H9 (cell line): ENCODE measurements around the gene CDS2. TPM values are rescaled to one million over a fixed set of nuclear protein-coding genes. Genes with fewer than 3 reads are reported as not detected.

ENCODE experiments used
- DNase-seq: peaks from one replicate; pipeline ENCODE4 v3.0.0-alpha.2; 2017
- H2AFZ ChIP-seq: one replicate; pipeline ENCODE4 v1.6.1; 2013; ENCODE audit warnings: mild to moderate bottlenecking, low read length, control low read depth, moderate library complexity
- H2AK5ac ChIP-seq: 2 replicates; pipeline ENCODE4 v1.6.1; 2013; ENCODE audit warnings: low read length, control low read depth, mixed read lengths; ENCODE audit not compliant: insufficient read length
- H2BK120ac ChIP-seq: one replicate; pipeline ENCODE4 v1.6.1; 2013; ENCODE audit warnings: low read depth, mild to moderate bottlenecking, low read length, control low read depth, inconsistent platforms; ENCODE audit not compliant: poor library complexity, severe bottlenecking
- H2BK12ac ChIP-seq: 2 replicates; pipeline ENCODE4 v1.6.1; 2013; ENCODE audit warnings: low read length, control low read depth, mixed read lengths, low read depth; ENCODE audit not compliant: insufficient read length
- H2BK15ac ChIP-seq: 2 replicates; pipeline ENCODE4 v1.6.1; 2013; ENCODE audit warnings: low read depth, low read length, control low read depth
- H2BK20ac ChIP-seq: one replicate; pipeline ENCODE4 v1.6.1; 2013; ENCODE audit warnings: low read depth, mild to moderate bottlenecking, low read length, control low read depth, inconsistent platforms; ENCODE audit not compliant: poor library complexity, severe bottlenecking
- H2BK5ac ChIP-seq: 2 replicates; pipeline ENCODE4 v1.6.1; 2013; ENCODE audit warnings: low read length, control low read depth, mixed read lengths; ENCODE audit not compliant: insufficient read length
- H3K14ac ChIP-seq: 2 replicates; pipeline ENCODE4 v1.6.1; 2013; ENCODE audit warnings: low read length, control low read depth; ENCODE audit not compliant: insufficient read depth
- H3K18ac ChIP-seq: 2 replicates; pipeline ENCODE4 v1.6.1; 2013; ENCODE audit warnings: low read depth, mild to moderate bottlenecking, mixed read lengths, low read length, control low read depth; ENCODE audit not compliant: insufficient read length
- H3K23ac ChIP-seq: 2 replicates; pipeline ENCODE4 v1.6.1; 2013; ENCODE audit warnings: low read length, control low read depth, mixed read lengths, low read depth; ENCODE audit not compliant: insufficient read length
- H3K23me2 ChIP-seq: 2 replicates; pipeline ENCODE4 v1.6.1; 2013; ENCODE audit warnings: low read depth, mild to moderate bottlenecking, mixed read lengths, low read length, control low read depth; ENCODE audit not compliant: insufficient read length, poor library complexity, severe bottlenecking
- H3K27ac ChIP-seq: 2 replicates; pipeline ENCODE4 v1.5.1; 2013; ENCODE audit warnings: low read length, control low read depth, mixed read lengths, low read depth; ENCODE audit not compliant: insufficient read length
- H3K27me3 ChIP-seq: 2 replicates; pipeline ENCODE4 v1.6.1; 2013; ENCODE audit warnings: low read length, control low read depth, inconsistent platforms; ENCODE audit not compliant: insufficient read depth
- H3K4ac ChIP-seq: 2 replicates; pipeline ENCODE4 v1.6.1; 2013; ENCODE audit warnings: low read depth, mild to moderate bottlenecking, control low read depth, inconsistent platforms, low read length, moderate library complexity
- H3K4me1 ChIP-seq: 2 replicates; pipeline ENCODE4 v1.6.1; 2013; ENCODE audit warnings: low read length, control low read depth, inconsistent platforms; ENCODE audit not compliant: insufficient read depth
- H3K4me2 ChIP-seq: 2 replicates; pipeline ENCODE4 v1.6.1; 2013; ENCODE audit warnings: low read length, control low read depth, mixed read lengths; ENCODE audit not compliant: insufficient read length, insufficient read depth
- H3K56ac ChIP-seq: 2 replicates; pipeline ENCODE4 v1.6.1; 2013; ENCODE audit warnings: low read depth, mild to moderate bottlenecking, mixed read lengths, low read length, control low read depth; ENCODE audit not compliant: insufficient read length
- H3K79me1 ChIP-seq: 2 replicates; pipeline ENCODE4 v1.6.1; 2013; ENCODE audit warnings: low read depth, mild to moderate bottlenecking, moderate library complexity, low read length, control low read depth, inconsistent platforms; ENCODE audit not compliant: insufficient read depth, poor library complexity, severe bottlenecking
- H3K79me2 ChIP-seq: 2 replicates; pipeline ENCODE4 v1.6.1; 2013; ENCODE audit warnings: low read length, control low read depth, inconsistent platforms; ENCODE audit not compliant: insufficient read depth
- H3K9ac ChIP-seq: 2 replicates; pipeline ENCODE4 v1.6.1; 2013; ENCODE audit warnings: low read length, control low read depth, mixed read lengths; ENCODE audit not compliant: insufficient read length; ENCODE audit errors: extremely low read depth
- H3K9me3 ChIP-seq: one replicate; pipeline ENCODE4 v1.6.1; 2013; ENCODE audit warnings: low read depth, low read length, inconsistent platforms; ENCODE audit not compliant: control insufficient read depth
- H3T11ph ChIP-seq: one replicate; pipeline ENCODE4 v1.6.1; 2013; ENCODE audit warnings: mild to moderate bottlenecking, low read length, control low read depth, inconsistent platforms
- H4K20me1 ChIP-seq: one replicate; pipeline ENCODE4 v1.6.1; 2013; ENCODE audit not compliant: control insufficient read depth, insufficient read length, insufficient read depth
- H4K5ac ChIP-seq: 2 replicates; pipeline ENCODE4 v1.6.1; 2013; ENCODE audit warnings: low read depth, mild to moderate bottlenecking, mixed read lengths, low read length, control low read depth; ENCODE audit not compliant: insufficient read length
- H4K8ac ChIP-seq: replicated peaks from 2 replicates; pipeline ENCODE4 v1.6.1; 2013; ENCODE audit warnings: low read length, control low read depth, mixed read lengths, low read depth; ENCODE audit not compliant: insufficient read length
- H4K91ac ChIP-seq: 2 replicates; pipeline ENCODE4 v1.6.1; 2013; ENCODE audit warnings: low read depth, mild to moderate bottlenecking, moderate library complexity, mixed read lengths, low read length, control low read depth; ENCODE audit not compliant: insufficient read length
- H3K27ac Mint-ChIP-seq, 3 experiments: 2 replicates in 2 of 3; 3 replicates in 1 of 3; pipeline ENCODE4 v1.8.0; 2020 to 2021; ENCODE audit warnings: mixed read lengths in 3 of 3, mild to moderate bottlenecking in 1 of 3, moderate library complexity in 1 of 3
- H3K27me3 Mint-ChIP-seq: 2 replicates; pipeline ENCODE4 v1.8.0; 2021; ENCODE audit warnings: low read depth, mild to moderate bottlenecking, moderate library complexity, mixed read lengths
- H3K36me3 Mint-ChIP-seq, 3 experiments: 2 replicates in 2 of 3; 3 replicates in 1 of 3; pipeline ENCODE4 v1.8.0; 2020 to 2021; ENCODE audit warnings: low read depth in 3 of 3, mixed read lengths in 3 of 3; ENCODE audit not compliant: insufficient read depth in 1 of 3
- H3K4me1 Mint-ChIP-seq, 2 experiments: 2 replicates each; pipeline ENCODE4 v1.8.0; 2020; ENCODE audit warnings: mixed read lengths in 2 of 2
- H3K4me3 Mint-ChIP-seq, 2 experiments: 2 replicates in 1 of 2; 3 replicates in 1 of 2; pipeline ENCODE4 v1.8.0; 2020 to 2021; ENCODE audit warnings: mild to moderate bottlenecking in 2 of 2, mixed read lengths in 2 of 2, moderate library complexity in 1 of 2
- H3K9me3 Mint-ChIP-seq, 2 experiments: 2 replicates in 1 of 2; 3 replicates in 1 of 2; pipeline ENCODE4 v1.8.0; 2020; ENCODE audit warnings: mild to moderate bottlenecking in 2 of 2, mixed read lengths in 2 of 2, moderate library complexity in 1 of 2
- WGBS: extraction: QIAGEN DNeasy Blood & Tissue Kit; methylation state at CpG from one replicate; pipeline ENCODE4 v1.1.7; 2013; ENCODE audit warnings: missing lambda C conversion rate, low lambda C conversion rate, mixed read lengths; ENCODE audit not compliant: insufficient read length; ENCODE audit errors: extremely low coverage; 5-methylcytosine and 5-hydroxymethylcytosine counted together
- total RNA-seq: library from RNA; stranded (reverse); gene quantifications from 2 replicates; pipeline ENCODE4 v1.2.1, GENCODE V29; 2021
- TF ChIP-seq, protein P1 (sequence below): fragments of 200-600 bp; sonication (generic); conservative IDR thresholded peaks from 3 replicates; pipeline ENCODE4 v1.8.0; 2021; ENCODE audit warnings: antibody characterized with exemption, mild to moderate bottlenecking

Gene CDS2
- total RNA-seq, 1 experiment from 2014 or later = 63.2 TPM

DNA sequence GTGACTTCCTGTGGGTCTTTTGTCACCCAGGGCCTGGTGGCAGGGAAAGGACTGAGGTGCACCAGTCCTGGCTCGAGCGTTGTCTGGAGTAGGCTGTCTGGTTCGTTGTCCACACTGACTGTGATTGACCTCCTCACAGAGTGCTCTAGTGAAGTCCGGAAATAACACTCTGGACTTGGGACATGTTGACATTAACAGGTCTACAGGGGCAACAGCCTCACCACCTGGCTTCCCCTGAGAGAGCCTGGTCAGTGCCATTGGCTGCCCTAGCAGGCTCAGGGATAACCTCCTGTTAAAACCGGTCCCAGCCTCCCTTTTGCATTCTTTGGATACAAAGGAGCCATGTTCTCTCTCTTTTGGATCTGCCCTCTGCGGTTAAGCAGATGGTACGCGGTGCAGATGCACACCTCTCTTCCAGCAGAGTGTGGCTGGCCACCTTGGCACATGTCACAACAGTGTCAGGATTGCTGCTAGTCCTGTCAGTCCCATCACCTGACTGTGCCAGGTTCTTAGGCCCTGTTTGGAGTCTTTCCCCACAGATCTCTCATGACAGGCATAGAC lies 46.2 kb downstream of the CDS2 start:
- H4K20me1 ChIP-seq = no peaks in the 10 kb centered on the region

More for the DNA sequence above, 46.2 kb downstream of the CDS2 start:
- Histone ChIP-seq H3K23me2 (no peaks in the 10 kb centered on the region), H2BK120ac (no peak overlapping the region), H3K27ac (no peak overlapping the region), H3K4me2 (no peak overlapping the region), H2BK5ac (no peak overlapping the region), H4K8ac (no peak overlapping the region), H2BK20ac (no peak overlapping the region), H4K5ac (no peak overlapping the region), H3K79me2 (peaks cover 6% of the 10 kb centered on the region; the same call in 1 of the 2 replicates), H2AFZ (no peak overlapping the region), H4K91ac (no peak overlapping the region), H3T11ph (no peak overlapping the region), H3K4me1 (peaks cover 34% of the 10 kb centered on the region; the same call in 1 of the 2 replicates), H3K56ac (no peak overlapping the region), H3K79me1 (no peaks in the 10 kb centered on the region), H2BK15ac (no peak overlapping the region), H3K9ac (no peak overlapping the region), H2AK5ac (no peak overlapping the region), H3K9me3 (no peaks in the 10 kb centered on the region), H2BK12ac (no peak overlapping the region), H3K4ac (no peak overlapping the region), H3K18ac (no peak overlapping the region), H3K27me3 (no peaks in the 10 kb centered on the region), H3K14ac (no peak overlapping the region), H3K23ac (no peak overlapping the region)
- Mint-ChIP-seq H3K27ac (peak overlapping the region in 2 of 3 experiments; percentile 7 to 57; a peak in 2 of 7 replicates), H3K4me1 (peaks cover 69 to 73% of the 10 kb centered on the region in 2 experiments), H3K4me3 (no peak overlapping the region), H3K27me3 (no peaks in the 10 kb centered on the region), H3K36me3 (peaks cover 8 to 20% (median 11%) of the 10 kb centered on the region in 3 experiments; a peak in 6 of 7 replicates), H3K9me3 (no peaks in the 10 kb centered on the region)
- no CpG with 5 or more reads among the region's 8 CpGs for WGBS
- TF ChIP-seq, protein P1, sequence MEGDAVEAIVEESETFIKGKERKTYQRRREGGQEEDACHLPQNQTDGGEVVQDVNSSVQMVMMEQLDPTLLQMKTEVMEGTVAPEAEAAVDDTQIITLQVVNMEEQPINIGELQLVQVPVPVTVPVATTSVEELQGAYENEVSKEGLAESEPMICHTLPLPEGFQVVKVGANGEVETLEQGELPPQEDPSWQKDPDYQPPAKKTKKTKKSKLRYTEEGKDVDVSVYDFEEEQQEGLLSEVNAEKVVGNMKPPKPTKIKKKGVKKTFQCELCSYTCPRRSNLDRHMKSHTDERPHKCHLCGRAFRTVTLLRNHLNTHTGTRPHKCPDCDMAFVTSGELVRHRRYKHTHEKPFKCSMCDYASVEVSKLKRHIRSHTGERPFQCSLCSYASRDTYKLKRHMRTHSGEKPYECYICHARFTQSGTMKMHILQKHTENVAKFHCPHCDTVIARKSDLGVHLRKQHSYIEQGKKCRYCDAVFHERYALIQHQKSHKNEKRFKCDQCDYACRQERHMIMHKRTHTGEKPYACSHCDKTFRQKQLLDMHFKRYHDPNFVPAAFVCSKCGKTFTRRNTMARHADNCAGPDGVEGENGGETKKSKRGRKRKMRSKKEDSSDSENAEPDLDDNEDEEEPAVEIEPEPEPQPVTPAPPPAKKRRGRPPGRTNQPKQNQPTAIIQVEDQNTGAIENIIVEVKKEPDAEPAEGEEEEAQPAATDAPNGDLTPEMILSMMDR = no peak
- no peak for DNase-seq
